WTC11 (cell line): Measurements from ENCODE around the gene TSG101. TPM values are rescaled to one million over a fixed set of nuclear protein-coding genes. Genes with fewer than 3 reads are reported as not detected.

Source experiments
- ATAC-seq: fragments of 200-7000 bp; cut with Tn5 transposase; 2 replicates; pipeline ENCODE4 v1.10.0; 2021; ENCODE audit warnings: mild to moderate bottlenecking, moderate library complexity
- CTCF ChIA-PET: fragments of 300-600 bp; sonication (Branson Sonifier 250); formaldehyde crosslinking; loops from one replicate; lab custom pipeline; 2021; ENCODE audit warnings: antibody characterized with exemption; lab: Charles Lee
- POLR2A ChIA-PET: fragments of 350-600 bp; sonication (Branson Sonifier 250); formaldehyde crosslinking; loops from one replicate; lab custom pipeline; 2021; ENCODE audit warnings: antibody characterized with exemption; lab: Charles Lee
- DNase-seq: peaks from one replicate; pipeline ENCODE4 v3.0.0; 2021; ENCODE audit warnings: low spot score
- H3K27ac Mint-ChIP-seq: 2 replicates; pipeline ENCODE4 v1.8.0; 2021; ENCODE audit warnings: mixed read lengths
- H3K27me3 Mint-ChIP-seq: 2 replicates; pipeline ENCODE4 v1.8.0; 2021; ENCODE audit warnings: low read depth, mild to moderate bottlenecking, moderate library complexity, mixed read lengths
- H3K36me3 Mint-ChIP-seq: 2 replicates; pipeline ENCODE4 v1.8.0; 2021; ENCODE audit warnings: mixed read lengths
- H3K4me1 Mint-ChIP-seq: 2 replicates; pipeline ENCODE4 v1.8.0; 2022; ENCODE audit warnings: mixed read lengths
- H3K4me3 Mint-ChIP-seq: 2 replicates; pipeline ENCODE4 v1.8.0; 2021; ENCODE audit warnings: mild to moderate bottlenecking, moderate library complexity, mixed read lengths
- H3K9me3 Mint-ChIP-seq: 2 replicates; pipeline ENCODE4 v1.8.0; 2021; ENCODE audit warnings: mixed read lengths
- ATF1 ChIP-seq: sonication (generic); formaldehyde crosslinking; IDR thresholded peaks from 2 replicates; pipeline ENCODE4 v1.8.1; 2023; ENCODE audit warnings: mild to moderate bottlenecking, moderate library complexity, missing genetic modification reagents
- ETV6 ChIP-seq: sonication (generic); formaldehyde crosslinking; IDR thresholded peaks from 2 replicates; pipeline ENCODE4 v1.8.1; 2022; ENCODE audit warnings: mild to moderate bottlenecking, missing genetic modification reagents
- MLX ChIP-seq: sonication (generic); formaldehyde crosslinking; IDR thresholded peaks from 2 replicates; pipeline ENCODE4 v1.8.1; 2023; ENCODE audit warnings: mild to moderate bottlenecking, missing genetic modification reagents, moderate library complexity
- MXD4 ChIP-seq: fragments of 250-450 bp; sonication (Bioruptor Pico); IDR thresholded peaks from 2 replicates; pipeline ENCODE4 v1.8.0; 2021; ENCODE audit warnings: mild to moderate bottlenecking, moderate library complexity, borderline replicate concordance
- NFATC4 ChIP-seq: fragments of 250-450 bp; sonication (Bioruptor Pico); IDR thresholded peaks from 2 replicates; pipeline ENCODE4 v1.9.0; 2021; ENCODE audit warnings: mild to moderate bottlenecking
- NR1H2 ChIP-seq: sonication (generic); formaldehyde crosslinking; IDR thresholded peaks from 2 replicates; pipeline ENCODE4 v1.9.0; 2021; ENCODE audit warnings: mild to moderate bottlenecking, moderate library complexity, missing genetic modification reagents
- NR3C1 ChIP-seq: sonication (generic); formaldehyde crosslinking; conservative IDR thresholded peaks from 2 replicates; pipeline ENCODE4 v1.8.1; 2023; ENCODE audit warnings: low read depth, mild to moderate bottlenecking, missing genetic modification reagents
- RELA ChIP-seq: sonication (generic); formaldehyde crosslinking; IDR thresholded peaks from 2 replicates; pipeline ENCODE4 v1.8.1; 2022; ENCODE audit warnings: missing genetic modification reagents, mild to moderate bottlenecking, borderline replicate concordance
- SMAD3 ChIP-seq: sonication (generic); formaldehyde crosslinking; IDR thresholded peaks from 2 replicates; pipeline ENCODE4 v1.8.0; 2022; ENCODE audit warnings: missing genetic modification reagents, mild to moderate bottlenecking, borderline replicate concordance
- SMAD4 ChIP-seq: sonication (generic); formaldehyde crosslinking; IDR thresholded peaks from 2 replicates; pipeline ENCODE4 v1.8.0; 2022; ENCODE audit warnings: mild to moderate bottlenecking, missing genetic modification reagents
- ZBTB43 ChIP-seq: sonication (generic); formaldehyde crosslinking; IDR thresholded peaks from 2 replicates; pipeline ENCODE4 v1.8.1; 2023; ENCODE audit warnings: mild to moderate bottlenecking, missing genetic modification reagents
- ZNF138 ChIP-seq: sonication (generic); formaldehyde crosslinking; conservative IDR thresholded peaks from 2 replicates; pipeline ENCODE4 v1.8.1; 2022; ENCODE audit warnings: mild to moderate bottlenecking, moderate library complexity, missing genetic modification reagents
- ZNF219 ChIP-seq: sonication (generic); formaldehyde crosslinking; IDR thresholded peaks from 2 replicates; pipeline ENCODE4 v1.8.0; 2023; ENCODE audit warnings: missing genetic modification reagents, mild to moderate bottlenecking, borderline replicate concordance
- ZNF263 ChIP-seq: sonication (generic); formaldehyde crosslinking; IDR thresholded peaks from 2 replicates; pipeline ENCODE4 v1.8.1; 2022; ENCODE audit warnings: low read depth, mild to moderate bottlenecking, moderate library complexity, missing genetic modification reagents
- ZNF396 ChIP-seq: fragments of 250-450 bp; sonication (Bioruptor Pico); IDR thresholded peaks from 2 replicates; pipeline ENCODE4 v1.8.0; 2021; ENCODE audit warnings: mild to moderate bottlenecking, moderate library complexity, borderline replicate concordance
- ZNF671 ChIP-seq: fragments of 250-450 bp; sonication (Bioruptor Pico); IDR thresholded peaks from 2 replicates; pipeline ENCODE4 v1.8.0; 2021; ENCODE audit warnings: mild to moderate bottlenecking
- total RNA-seq: library from RNA; stranded (reverse); gene quantifications from 3 replicates; pipeline ENCODE4 v1.2.3, GENCODE V29; 2021
- TF ChIP-seq, protein P1 (sequence below): sonication (generic); formaldehyde crosslinking; IDR thresholded peaks from 2 replicates; pipeline ENCODE4 v1.8.0; 2022; ENCODE audit warnings: mild to moderate bottlenecking, missing genetic modification reagents
- TF ChIP-seq, protein P2 (sequence below): sonication (generic); formaldehyde crosslinking; IDR thresholded peaks from 2 replicates; pipeline ENCODE4 v1.8.1; 2022; ENCODE audit warnings: mild to moderate bottlenecking, missing genetic modification reagents, moderate library complexity, borderline replicate concordance
- TF ChIP-seq, protein P3 (sequence below): sonication (generic); formaldehyde crosslinking; IDR thresholded peaks from 2 replicates; pipeline ENCODE4 v1.8.0; 2022; ENCODE audit warnings: mild to moderate bottlenecking, missing genetic modification reagents
- TF ChIP-seq, protein P4 (sequence below): fragments of 250-450 bp; sonication (Bioruptor Pico); IDR thresholded peaks from 2 replicates; pipeline ENCODE4 v1.9.0; 2021; ENCODE audit warnings: mild to moderate bottlenecking
- TF ChIP-seq, protein P5 (sequence below): sonication (generic); formaldehyde crosslinking; conservative IDR thresholded peaks from 2 replicates; pipeline ENCODE4 v1.8.1; 2023; ENCODE audit warnings: mild to moderate bottlenecking, low read depth, missing genetic modification reagents, moderate library complexity

TSG101 gene
- total RNA-seq, 1 experiment from 2014 or later = 41.7 TPM

GRCh38 chr11:18495271-18495670, 31.5 kb downstream of the TSG101 start:
- ATAC-seq = no peak
- no peaks in the 10 kb centered on the region for H3K27me3 Mint-ChIP-seq
- CTCF ChIA-PET = interaction anchor here (0.5 kb wide), 1 partner anchor 56 kb away, joined by 3 read pairs; no protein-coding TSS in a partner anchor
- TF ChIP-seq, protein P1, sequence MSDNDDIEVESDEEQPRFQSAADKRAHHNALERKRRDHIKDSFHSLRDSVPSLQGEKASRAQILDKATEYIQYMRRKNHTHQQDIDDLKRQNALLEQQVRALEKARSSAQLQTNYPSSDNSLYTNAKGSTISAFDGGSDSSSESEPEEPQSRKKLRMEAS (CRISPR knock-in tag) = no peak
- no peak for TF ChIP-seq ZBTB43 (CRISPR knock-in tag)
- no peak for TF ChIP-seq SMAD3 (CRISPR knock-in tag)
- TF ChIP-seq ZNF671 (CRISPR knock-in tag) = no peak
- DNase-seq = no peak
- no peaks in the 10 kb centered on the region for H3K4me1 Mint-ChIP-seq
- H3K27ac Mint-ChIP-seq = no peak overlapping the region
- H3K4me3 Mint-ChIP-seq = no peak overlapping the region
- peaks cover 24% of the 10 kb centered on the region for H3K36me3 Mint-ChIP-seq
- POLR2A ChIA-PET = no interaction called here
- no peaks in the 10 kb centered on the region for H3K9me3 Mint-ChIP-seq

GRCh38 chr11:18493310-18493709, 33.4 kb downstream of the TSG101 start:
- Mint-ChIP-seq H3K4me1 (no peaks in the 10 kb centered on the region), H3K4me3 (no peak overlapping the region), H3K27ac (no peak overlapping the region), H3K36me3 (peaks cover 13% of the 10 kb centered on the region), H3K27me3 (no peaks in the 10 kb centered on the region), H3K9me3 (no peaks in the 10 kb centered on the region)
- no peak for DNase-seq
- POLR2A ChIA-PET = interaction anchor here (1.2 kb wide), 1 partner anchor 33 kb away, joined by 4 read pairs; the partner anchor contains the start of gene TSG101
- no peak for ATAC-seq
- CTCF ChIA-PET = no interaction called here
- TF ChIP-seq, protein P2, sequence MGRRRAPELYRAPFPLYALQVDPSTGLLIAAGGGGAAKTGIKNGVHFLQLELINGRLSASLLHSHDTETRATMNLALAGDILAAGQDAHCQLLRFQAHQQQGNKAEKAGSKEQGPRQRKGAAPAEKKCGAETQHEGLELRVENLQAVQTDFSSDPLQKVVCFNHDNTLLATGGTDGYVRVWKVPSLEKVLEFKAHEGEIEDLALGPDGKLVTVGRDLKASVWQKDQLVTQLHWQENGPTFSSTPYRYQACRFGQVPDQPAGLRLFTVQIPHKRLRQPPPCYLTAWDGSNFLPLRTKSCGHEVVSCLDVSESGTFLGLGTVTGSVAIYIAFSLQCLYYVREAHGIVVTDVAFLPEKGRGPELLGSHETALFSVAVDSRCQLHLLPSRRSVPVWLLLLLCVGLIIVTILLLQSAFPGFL (CRISPR knock-in tag) = no peak
- TF ChIP-seq ZNF219 (CRISPR knock-in tag) = no peak
- TF ChIP-seq NFATC4 (CRISPR knock-in tag) = no peak
- no peak for TF ChIP-seq ZNF263
- TF ChIP-seq, protein P3, sequence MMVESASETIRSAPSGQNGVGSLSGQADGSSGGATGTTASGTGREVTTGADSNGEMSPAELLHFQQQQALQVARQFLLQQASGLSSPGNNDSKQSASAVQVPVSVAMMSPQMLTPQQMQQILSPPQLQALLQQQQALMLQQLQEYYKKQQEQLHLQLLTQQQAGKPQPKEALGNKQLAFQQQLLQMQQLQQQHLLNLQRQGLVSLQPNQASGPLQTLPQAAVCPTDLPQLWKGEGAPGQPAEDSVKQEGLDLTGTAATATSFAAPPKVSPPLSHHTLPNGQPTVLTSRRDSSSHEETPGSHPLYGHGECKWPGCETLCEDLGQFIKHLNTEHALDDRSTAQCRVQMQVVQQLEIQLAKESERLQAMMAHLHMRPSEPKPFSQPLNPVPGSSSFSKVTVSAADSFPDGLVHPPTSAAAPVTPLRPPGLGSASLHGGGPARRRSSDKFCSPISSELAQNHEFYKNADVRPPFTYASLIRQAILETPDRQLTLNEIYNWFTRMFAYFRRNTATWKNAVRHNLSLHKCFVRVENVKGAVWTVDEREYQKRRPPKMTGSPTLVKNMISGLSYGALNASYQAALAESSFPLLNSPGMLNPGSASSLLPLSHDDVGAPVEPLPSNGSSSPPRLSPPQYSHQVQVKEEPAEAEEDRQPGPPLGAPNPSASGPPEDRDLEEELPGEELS (CRISPR knock-in tag) = no peak
- no peak for TF ChIP-seq ZNF138 (CRISPR knock-in tag)
- no peak for TF ChIP-seq ZNF396
- no peak for TF ChIP-seq NR1H2 (CRISPR knock-in tag)
- TF ChIP-seq, protein P1 (CRISPR knock-in tag) = no peak
- no peak for TF ChIP-seq NR3C1 (CRISPR knock-in tag)
- no peak for TF ChIP-seq ZNF671 (CRISPR knock-in tag)
- no peak for TF ChIP-seq MLX (CRISPR knock-in tag)
- no peak for TF ChIP-seq RELA (CRISPR knock-in tag)
- TF ChIP-seq ATF1 = no peak
- TF ChIP-seq, protein P4, sequence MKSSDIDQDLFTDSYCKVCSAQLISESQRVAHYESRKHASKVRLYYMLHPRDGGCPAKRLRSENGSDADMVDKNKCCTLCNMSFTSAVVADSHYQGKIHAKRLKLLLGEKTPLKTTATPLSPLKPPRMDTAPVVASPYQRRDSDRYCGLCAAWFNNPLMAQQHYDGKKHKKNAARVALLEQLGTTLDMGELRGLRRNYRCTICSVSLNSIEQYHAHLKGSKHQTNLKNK (CRISPR knock-in tag) = no peak
- TF ChIP-seq, protein P5, sequence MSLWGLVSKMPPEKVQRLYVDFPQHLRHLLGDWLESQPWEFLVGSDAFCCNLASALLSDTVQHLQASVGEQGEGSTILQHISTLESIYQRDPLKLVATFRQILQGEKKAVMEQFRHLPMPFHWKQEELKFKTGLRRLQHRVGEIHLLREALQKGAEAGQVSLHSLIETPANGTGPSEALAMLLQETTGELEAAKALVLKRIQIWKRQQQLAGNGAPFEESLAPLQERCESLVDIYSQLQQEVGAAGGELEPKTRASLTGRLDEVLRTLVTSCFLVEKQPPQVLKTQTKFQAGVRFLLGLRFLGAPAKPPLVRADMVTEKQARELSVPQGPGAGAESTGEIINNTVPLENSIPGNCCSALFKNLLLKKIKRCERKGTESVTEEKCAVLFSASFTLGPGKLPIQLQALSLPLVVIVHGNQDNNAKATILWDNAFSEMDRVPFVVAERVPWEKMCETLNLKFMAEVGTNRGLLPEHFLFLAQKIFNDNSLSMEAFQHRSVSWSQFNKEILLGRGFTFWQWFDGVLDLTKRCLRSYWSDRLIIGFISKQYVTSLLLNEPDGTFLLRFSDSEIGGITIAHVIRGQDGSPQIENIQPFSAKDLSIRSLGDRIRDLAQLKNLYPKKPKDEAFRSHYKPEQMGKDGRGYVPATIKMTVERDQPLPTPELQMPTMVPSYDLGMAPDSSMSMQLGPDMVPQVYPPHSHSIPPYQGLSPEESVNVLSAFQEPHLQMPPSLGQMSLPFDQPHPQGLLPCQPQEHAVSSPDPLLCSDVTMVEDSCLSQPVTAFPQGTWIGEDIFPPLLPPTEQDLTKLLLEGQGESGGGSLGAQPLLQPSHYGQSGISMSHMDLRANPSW (CRISPR knock-in tag) = no peak
- TF ChIP-seq ETV6 (CRISPR knock-in tag) = no peak
- no peak for TF ChIP-seq SMAD4
- TF ChIP-seq MXD4 (CRISPR knock-in tag) = no peak
